SK-MEL-5 (cell line): ENCODE measurements around the gene SCN4A. TPM values are rescaled to one million over a fixed set of nuclear protein-coding genes. Genes with fewer than 3 reads are reported as not detected.
"Not testable (repeated sequence)": the region's sequence is repeated elsewhere in the genome, so short reads cannot be mapped to it uniquely, and the experiment has no call there.

Experiments used
- DNase-seq: peaks from one replicate; pipeline ENCODE4 v3.0.0-alpha.2; 2016; ENCODE audit warnings: low read depth, low spot score
- in situ Hi-C: cut with HindIII; loops from 2 replicates; pipeline ENCODE4 v1.10.0; 2016; ENCODE audit warnings: low sequenced_read_pairs, high pct_unique_total_duplicates, low pct_unique_long_range_greater_than_20kb
- total RNA-seq: library from RNA; depleted of rRNA; stranded (reverse); fragments of >200 nt; shearing (Covaris generic); gene quantifications from 2 replicates; pipeline ENCODE4 v1.2.3, GENCODE V29; 2014

Gene SCN4A
- total RNA-seq, 1 experiment from 2014 or later: not detected

DNA sequence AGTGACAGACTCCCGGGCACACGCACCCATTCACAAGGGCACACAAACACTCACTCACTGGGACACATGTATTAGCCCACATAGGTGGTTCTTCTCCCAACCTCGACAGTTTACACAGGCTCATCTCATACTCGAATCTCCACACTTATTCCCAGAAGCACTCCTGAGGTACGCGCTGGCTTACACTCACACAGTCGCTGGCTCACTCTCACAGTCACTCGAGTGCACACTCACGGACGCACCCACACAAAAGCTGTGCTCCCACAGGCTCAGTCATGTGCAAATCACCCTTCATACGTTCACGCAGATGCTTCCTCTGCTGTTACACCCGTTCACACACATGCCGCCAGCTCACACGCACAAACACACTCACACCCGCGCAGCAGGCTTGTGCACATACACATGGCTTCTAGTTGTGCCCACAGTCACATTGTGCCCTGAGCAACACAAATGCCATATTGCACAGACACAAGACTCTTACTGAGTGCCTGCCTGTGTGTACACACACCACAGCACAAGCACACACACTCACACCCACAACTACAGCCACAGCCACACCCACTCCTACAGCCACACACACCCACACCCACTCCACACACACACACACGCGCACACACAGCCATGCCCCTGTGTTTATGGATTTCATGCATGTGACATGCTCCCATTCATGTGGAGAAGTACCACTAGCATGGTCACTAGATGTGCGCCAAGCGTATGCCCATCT, 17.1 kb upstream of the SCN4A start:
- in situ Hi-C loops: no loop called here
- no peak for DNase-seq

DNA sequence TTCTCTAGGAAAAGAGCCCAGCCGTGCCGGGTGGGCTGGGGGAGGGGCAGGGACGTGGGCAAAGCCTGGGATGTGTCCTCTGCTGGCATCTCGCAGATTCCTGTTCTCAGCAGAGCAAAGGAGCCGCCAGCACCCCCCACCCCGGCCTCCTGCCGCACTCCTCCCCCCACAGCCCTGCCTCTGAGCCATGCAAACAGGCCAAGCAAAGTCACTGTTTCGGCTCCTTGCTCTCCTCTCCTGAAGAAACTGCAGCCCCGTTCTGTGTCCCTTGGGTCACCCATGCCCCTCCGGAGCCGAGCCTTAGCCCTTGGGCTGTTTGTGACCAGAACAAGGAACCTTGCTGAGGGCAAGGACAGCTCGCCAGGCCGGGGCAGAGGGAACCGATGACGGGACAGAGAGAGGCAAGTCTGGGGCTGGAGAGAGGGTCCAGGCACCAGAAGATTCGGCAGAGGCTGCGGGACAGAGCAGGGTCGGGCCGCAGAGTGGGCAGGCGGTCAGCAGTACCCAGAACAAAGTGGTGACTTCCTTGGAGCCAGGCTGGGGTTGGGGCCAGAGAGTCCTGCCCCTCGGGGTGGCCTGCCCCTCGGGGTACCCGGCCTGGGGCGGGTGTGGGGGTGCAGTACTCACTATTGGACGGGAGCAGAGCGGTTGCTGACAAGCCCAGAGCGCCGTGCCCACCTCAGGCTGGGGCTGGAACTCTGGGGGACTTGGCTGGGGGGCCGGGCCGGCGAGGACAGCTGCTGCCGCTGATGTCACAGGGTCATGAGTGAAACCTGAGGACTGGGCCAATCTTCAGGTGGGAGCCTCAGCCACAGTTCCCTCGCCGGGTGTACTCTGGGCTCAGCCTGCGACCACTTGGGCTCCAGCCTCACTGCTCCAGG, 16.3 kb upstream of the SCN4A start:
- DNase-seq: no peak

DNA sequence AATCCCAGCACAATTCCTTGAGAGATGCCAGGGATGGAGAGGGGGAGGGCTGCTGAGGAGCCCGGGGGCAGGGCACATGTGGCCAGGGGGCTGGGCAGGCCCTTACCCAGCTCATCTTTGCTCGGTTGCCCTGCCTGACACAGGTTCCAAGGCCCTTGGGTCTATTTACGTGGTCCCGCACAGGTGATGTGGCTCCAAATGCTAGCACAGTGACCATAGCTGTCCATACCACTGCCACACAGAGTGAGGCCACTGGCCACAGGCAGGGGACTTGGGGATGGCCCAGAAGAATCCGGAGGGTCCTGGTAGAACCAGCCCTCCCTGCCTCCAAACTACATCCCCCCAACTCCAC, 15.4 kb upstream of the SCN4A start:
- no peak for DNase-seq

More for the DNA sequence above, 16.3 kb upstream of the SCN4A start:
- in situ Hi-C loops: no loop called here

GRCh38 chr17:63987221-63988126, 14.8 kb upstream of the SCN4A start:
- no peak for DNase-seq

More for the DNA sequence above, 15.4 kb upstream of the SCN4A start:
- in situ Hi-C loops: no loop called here

DNA sequence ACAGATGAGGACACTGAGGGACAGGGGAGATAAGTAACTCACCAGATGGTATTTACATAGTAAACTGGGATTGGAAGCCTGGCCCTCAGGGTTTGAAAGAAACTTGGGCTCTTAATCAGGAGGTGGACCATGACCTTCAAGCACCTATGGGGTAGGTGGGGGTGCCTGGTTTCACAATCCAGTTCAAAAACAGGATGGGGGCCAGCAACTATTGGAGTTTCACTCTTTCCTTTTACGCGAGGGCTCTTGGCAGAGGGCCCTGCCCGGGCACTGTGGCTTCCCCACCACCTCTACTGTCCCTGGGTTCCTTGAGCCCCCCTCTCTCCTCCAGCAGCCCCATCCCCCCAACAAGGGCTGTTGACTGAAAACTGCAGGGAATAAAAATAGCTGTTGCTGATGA, 14.1 kb upstream of the SCN4A start:
- in situ Hi-C loops: no loop called here
- no peak for DNase-seq

More at GRCh38 chr17:63987221-63988126, 14.8 kb upstream of the SCN4A start:
- in situ Hi-C loops: no loop called here

GRCh38 chr17:63985387-63986140, 12.8 kb upstream of the SCN4A start:
- no peak for DNase-seq
- in situ Hi-C loops: no loop called here

GRCh38 chr17:63984651-63985386, 12.1 kb upstream of the SCN4A start:
- peak; percentile 24 for DNase-seq
- in situ Hi-C loops: no loop called here

DNA sequence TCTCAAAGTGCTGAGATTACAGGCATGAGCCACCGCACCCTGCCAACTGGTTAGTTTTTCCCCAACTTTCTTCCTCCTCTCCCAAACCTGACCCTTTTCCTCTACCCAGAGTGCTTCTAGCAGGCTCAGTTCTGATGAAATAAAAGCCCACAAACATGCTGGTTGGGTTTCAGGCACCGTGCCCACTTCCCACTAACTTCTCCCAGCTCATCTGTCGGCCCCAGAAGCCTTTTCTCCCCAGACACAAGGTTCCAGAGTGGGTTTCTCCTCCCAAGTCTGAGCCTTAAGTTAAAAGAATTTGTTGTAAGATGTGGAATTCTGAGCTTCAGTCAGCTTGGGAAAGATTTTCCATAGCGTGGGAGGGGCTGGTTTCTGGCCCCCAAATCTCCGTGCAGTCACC, 11.5 kb upstream of the SCN4A start:
- no peak for DNase-seq
- in situ Hi-C loops: no loop called here

DNA sequence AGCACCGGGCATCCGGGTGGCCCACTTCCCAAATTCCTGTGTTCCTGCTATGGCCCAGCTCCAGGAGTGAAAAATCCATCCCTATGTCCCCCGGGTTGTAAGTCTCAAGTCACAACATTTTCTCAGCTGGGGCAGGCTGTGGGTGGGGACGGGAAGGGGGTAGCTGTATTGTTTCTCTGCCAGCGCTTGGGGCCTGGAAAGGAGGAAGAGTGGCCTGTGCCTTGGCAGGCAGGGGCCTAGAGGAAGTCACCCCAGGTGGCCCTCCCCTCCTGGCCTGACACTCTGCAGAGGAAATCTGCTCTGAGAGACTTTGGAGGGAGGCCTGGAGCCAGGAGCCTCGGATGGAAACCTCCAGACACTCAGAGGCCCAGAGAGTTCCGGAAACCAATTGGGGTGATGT, 10.6 kb upstream of the SCN4A start:
- DNase-seq: no peak
- in situ Hi-C loops: no loop called here

DNA sequence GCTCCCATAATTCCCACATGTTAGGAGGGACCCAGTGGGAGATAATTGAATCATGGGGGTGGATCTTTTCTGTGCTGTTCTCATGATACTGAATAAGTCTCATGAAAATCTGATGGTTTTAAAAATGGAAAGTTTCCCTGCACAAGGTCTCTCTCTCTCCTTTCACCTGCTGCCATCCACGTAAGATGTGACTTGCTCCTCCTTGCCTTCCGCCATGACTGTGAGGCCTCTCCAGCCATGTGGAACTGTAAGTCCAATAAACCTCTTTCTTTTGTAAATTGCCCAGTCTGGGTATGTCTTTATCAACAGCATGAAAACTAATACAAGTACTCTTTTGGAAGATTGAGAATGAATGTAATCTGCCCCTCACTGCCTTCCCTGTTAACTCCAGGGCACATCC, 9.9 kb upstream of the SCN4A start:
- DNase-seq, in situ Hi-C loops: not testable (repeated sequence)

DNA sequence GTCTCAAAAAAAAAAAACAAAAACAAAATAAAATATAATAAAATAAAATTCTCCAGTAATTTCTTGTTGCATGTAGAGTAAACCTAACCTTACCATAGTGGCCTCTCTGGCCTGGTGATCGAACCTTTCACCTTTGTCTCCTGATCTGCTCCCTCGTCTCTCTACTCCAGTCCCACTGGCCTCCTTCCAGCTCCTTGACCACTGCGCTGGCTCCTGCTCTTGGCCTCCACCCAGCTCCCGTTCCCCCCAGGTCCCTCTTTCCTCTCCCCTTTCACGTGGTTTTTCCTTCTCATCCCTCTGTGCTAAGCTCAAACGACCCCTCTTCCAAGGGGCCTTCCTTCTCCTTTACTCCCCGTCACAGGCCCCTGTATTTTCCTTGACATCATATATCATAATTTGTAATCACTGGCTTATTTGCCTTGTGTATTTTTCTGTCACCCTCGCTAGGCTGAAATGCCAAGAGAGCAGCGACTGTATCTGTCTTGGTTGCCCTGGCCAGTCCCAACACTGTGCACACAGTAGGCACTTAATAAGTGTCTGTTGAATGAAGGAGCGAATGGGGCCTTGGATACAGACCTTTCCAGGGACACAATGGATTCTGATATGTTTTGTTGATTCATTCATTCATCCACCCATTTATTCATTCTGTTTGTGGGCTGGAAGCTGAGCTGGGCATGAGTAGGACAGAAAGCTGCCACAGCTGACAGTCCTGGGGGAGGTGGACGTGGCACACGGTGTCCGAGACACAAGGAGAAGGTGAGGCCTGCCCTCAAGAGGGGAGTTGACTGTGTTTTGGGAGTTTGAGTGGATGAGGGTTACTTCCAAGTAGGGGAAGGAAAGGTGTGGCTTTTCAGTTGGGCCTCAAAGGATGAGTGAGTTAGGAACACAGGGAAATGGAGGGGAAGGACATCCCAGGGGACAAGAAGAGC, 5.8 kb upstream of the SCN4A start:
- in situ Hi-C loops: no loop called here
- DNase-seq: no peak

DNA sequence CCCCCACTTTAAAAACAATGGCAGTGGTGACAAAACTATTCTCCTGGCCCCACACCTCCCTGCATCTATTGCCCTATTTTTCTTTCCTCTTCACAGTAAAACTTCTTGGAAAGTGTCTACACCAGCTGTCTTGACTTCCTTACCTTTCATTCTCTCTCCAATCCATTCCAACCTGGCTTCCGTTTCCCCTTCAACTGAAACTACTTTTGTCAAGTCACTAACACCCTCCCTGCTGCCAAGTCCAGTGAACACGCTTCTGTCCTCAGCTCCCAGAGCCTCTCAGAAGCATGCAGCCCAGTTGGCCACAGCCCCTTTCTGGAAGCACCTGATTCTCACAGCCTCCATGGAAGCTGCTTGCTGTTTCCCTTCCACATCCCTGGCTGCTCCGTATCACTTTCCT, 4.0 kb upstream of the SCN4A start:
- in situ Hi-C loops: no loop called here

GRCh38 chr17:63975541-63976092, 2.9 kb upstream of the SCN4A start:
- in situ Hi-C loops: no loop called here
- DNase-seq: no peak

More for the DNA sequence above, 4.0 kb upstream of the SCN4A start:
- no peak for DNase-seq

DNA sequence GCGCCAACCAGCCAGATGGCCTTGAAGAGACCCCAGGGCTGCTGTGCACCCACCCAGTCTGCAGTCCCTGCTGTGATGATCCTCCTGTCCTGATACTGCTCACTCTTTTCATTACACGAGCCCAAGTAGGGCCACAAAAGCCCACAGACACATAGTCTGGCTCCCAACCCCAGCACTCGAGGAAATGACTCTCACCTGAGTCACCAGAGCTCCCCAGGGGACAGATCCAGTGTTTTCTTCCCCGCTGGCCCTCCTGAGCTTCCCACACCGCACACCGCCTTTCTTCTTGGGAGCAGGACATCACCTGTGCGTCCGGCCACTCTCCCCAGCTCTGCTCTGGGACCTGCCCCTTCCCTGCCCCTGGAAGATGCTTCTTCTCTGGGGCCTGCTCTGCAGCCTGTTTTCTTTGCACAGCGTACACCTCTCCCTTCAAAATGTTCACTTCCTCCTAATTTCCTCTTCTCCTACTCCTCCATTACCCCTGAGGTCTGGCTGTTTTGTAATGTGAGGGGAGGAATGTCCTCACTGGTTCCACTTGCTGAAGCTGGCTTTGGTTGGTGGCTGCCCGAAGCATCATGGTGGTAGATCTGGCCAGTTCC, 2.0 kb upstream of the SCN4A start:
- in situ Hi-C loops: no loop called here
- no peak for DNase-seq

GRCh38 chr17:63973930-63974593, 1.3 kb upstream of the SCN4A start:
- in situ Hi-C loops: no loop called here
- DNase-seq: no peak
